Activated CD8-positive, alpha-beta memory T cell treated with anti-CD3 and anti-CD28 coated beads, Interleukin-2, amount 10 ng/mL, durations not matched to agents 7 days and 5 days (primary cell): ENCODE measurements around the gene SUMF1. TPM values are rescaled to one million over a fixed set of nuclear protein-coding genes. Genes with fewer than 3 reads are reported as not detected.
"Not testable (repeated sequence)": the region's sequence is repeated elsewhere in the genome, so short reads cannot be mapped to it uniquely, and the experiment has no call there.

Source experiments
- ATAC-seq: fragments of 150-1000 bp; cut with Tn5 transposase; one replicate; pipeline ENCODE4 v1.10.0; 2021; ENCODE audit warnings: moderate library complexity
- CTCF ChIA-PET: fragments of 350-600 bp; sonication (Branson Sonifier 250); formaldehyde crosslinking; loops from one replicate; lab custom pipeline; 2021; ENCODE audit warnings: antibody characterized with exemption; lab: Charles Lee
- DNase-seq: peaks from one replicate; pipeline ENCODE4 v3.0.0-alpha.2; 2020
- H3K27ac Mint-ChIP-seq: one replicate; pipeline ENCODE4 v1.8.0; 2021; ENCODE audit warnings: mild to moderate bottlenecking, mixed read lengths
- H3K27me3 Mint-ChIP-seq: one replicate; pipeline ENCODE4 v1.8.0; 2021; ENCODE audit warnings: mixed read lengths
- H3K36me3 Mint-ChIP-seq: one replicate; pipeline ENCODE4 v1.8.0; 2021; ENCODE audit warnings: mild to moderate bottlenecking, mixed read lengths
- H3K4me1 Mint-ChIP-seq: one replicate; pipeline ENCODE4 v1.8.0; 2021; ENCODE audit warnings: mixed read lengths
- H3K4me3 Mint-ChIP-seq: one replicate; pipeline ENCODE4 v1.8.0; 2021; ENCODE audit warnings: mild to moderate bottlenecking, moderate library complexity, mixed read lengths
- H3K9me3 Mint-ChIP-seq: one replicate; pipeline ENCODE4 v1.8.0; 2022; ENCODE audit warnings: low read depth, mixed read lengths
- total RNA-seq, 2 experiments: library from RNA; stranded (reverse); gene quantifications; one replicate each; pipeline ENCODE4 v1.2.3, GENCODE V29; 2021

The SUMF1 gene
- total RNA-seq, 2 experiments from 2014 or later = 9.1 to 12.7 TPM

- no peak overlapping the region for H3K4me3 Mint-ChIP-seq
- H3K36me3 Mint-ChIP-seq = no peaks in the 10 kb centered on the region
- H3K9me3 Mint-ChIP-seq = no peaks in the 10 kb centered on the region
- no peak overlapping the region for H3K27ac Mint-ChIP-seq
- CTCF ChIA-PET = interaction anchor here (0.5 to 1.1 kb wide), 2 partner anchors 32 to 368 kb away, joined by 3 read pairs; no protein-coding TSS in a partner anchor
- DNase-seq (no peak), ATAC-seq (no peak)
- H3K4me1 Mint-ChIP-seq = peaks cover 6% of the 10 kb centered on the region
- H3K27me3 Mint-ChIP-seq = no peaks in the 10 kb centered on the region
Measured at GRCh38 chr3:4343258-4343657, 123.8 kb downstream of the SUMF1 start.

GRCh38 chr3:4341336-4341675, 125.8 kb downstream of the SUMF1 start:
- no peak overlapping the region for H3K4me3 Mint-ChIP-seq
- H3K27me3 Mint-ChIP-seq = no peaks in the 10 kb centered on the region
- ATAC-seq (no peak), DNase-seq (no peak)
- CTCF ChIA-PET = interaction anchor here (1.4 to 2.4 kb wide), 2 partner anchors 10 to 154 kb away, joined by 4 to 17 read pairs; no protein-coding TSS in a partner anchor
- H3K4me1 Mint-ChIP-seq = peaks cover 6% of the 10 kb centered on the region
- H3K27ac Mint-ChIP-seq = no peak overlapping the region
- H3K9me3 Mint-ChIP-seq = no peaks in the 10 kb centered on the region
- H3K36me3 Mint-ChIP-seq = no peaks in the 10 kb centered on the region

- CTCF ChIA-PET = interaction anchor here (0.8 to 2.4 kb wide), 3 partner anchors 10 to 247 kb away, joined by 3 to 17 read pairs (median 4); no protein-coding TSS in a partner anchor
- Mint-ChIP-seq H3K4me1 (peaks cover 6% of the 10 kb centered on the region), H3K27ac (no peak overlapping the region), H3K4me3 (no peak overlapping the region), H3K36me3 (no peaks in the 10 kb centered on the region), H3K27me3 (no peaks in the 10 kb centered on the region), H3K9me3 (no peaks in the 10 kb centered on the region)
- ATAC-seq (no peak), DNase-seq (no peak)
Measured at GRCh38 chr3:4340411-4341335, 126.4 kb downstream of the SUMF1 start.

- no peak overlapping the region for H3K4me3 Mint-ChIP-seq
- H3K27me3 Mint-ChIP-seq = no peaks in the 10 kb centered on the region
- DNase-seq (no peak), ATAC-seq (no peak)
- CTCF ChIA-PET = interaction anchor here (0.8 kb wide), 1 partner anchor 248 kb away, joined by 3 read pairs; no protein-coding TSS in a partner anchor
- peaks cover 6% of the 10 kb centered on the region for H3K4me1 Mint-ChIP-seq
- H3K36me3 Mint-ChIP-seq = no peaks in the 10 kb centered on the region
- H3K27ac Mint-ChIP-seq = no peak overlapping the region
- no peaks in the 10 kb centered on the region for H3K9me3 Mint-ChIP-seq
Measured at GRCh38 chr3:4340077-4340410, 127.0 kb downstream of the SUMF1 start.

- CTCF ChIA-PET = interaction anchor here (1.3 kb wide), 1 partner anchor 12 kb away, joined by 5 read pairs; no protein-coding TSS in a partner anchor
Measured at GRCh38 chr3:4338751-4339150, 128.3 kb downstream of the SUMF1 start.

GRCh38 chr3:4336850-4337546, 130.1 kb downstream of the SUMF1 start:
- H3K4me1 Mint-ChIP-seq = peaks cover 6% of the 10 kb centered on the region
- ATAC-seq (no peak), DNase-seq (no peak)
- no peak overlapping the region for H3K27ac Mint-ChIP-seq
- H3K4me3 Mint-ChIP-seq = no peak overlapping the region
- H3K27me3 Mint-ChIP-seq = no peaks in the 10 kb centered on the region
- H3K36me3 Mint-ChIP-seq = peaks cover 1% of the 10 kb centered on the region
- H3K9me3 Mint-ChIP-seq = no peaks in the 10 kb centered on the region
- CTCF ChIA-PET = interaction anchor here (1.4 kb wide), 1 partner anchor 10 kb away, joined by 3 read pairs; no protein-coding TSS in a partner anchor

More at GRCh38 chr3:4338751-4339150, 128.3 kb downstream of the SUMF1 start:
- Mint-ChIP-seq H3K27ac (no peak overlapping the region), H3K9me3 (no peaks in the 10 kb centered on the region), H3K4me3 (no peak overlapping the region), H3K27me3 (no peaks in the 10 kb centered on the region), H3K4me1 (peaks cover 6% of the 10 kb centered on the region), H3K36me3 (no peaks in the 10 kb centered on the region)
- no peak for ATAC-seq
- DNase-seq = no peak

GRCh38 chr3:4335840-4336562, 131.1 kb downstream of the SUMF1 start:
- CTCF ChIA-PET = interaction anchor here (0.6 to 1.4 kb wide), 3 partner anchors 9 to 112 kb away, joined by 3 to 4 read pairs (median 3); no protein-coding TSS in a partner anchor
- H3K9me3 Mint-ChIP-seq = no peaks in the 10 kb centered on the region
- ATAC-seq (no peak), DNase-seq (no peak)
- H3K36me3 Mint-ChIP-seq = peaks cover 1% of the 10 kb centered on the region
- H3K27ac Mint-ChIP-seq = no peak overlapping the region
- peaks cover 6% of the 10 kb centered on the region for H3K4me1 Mint-ChIP-seq
- no peak overlapping the region for H3K4me3 Mint-ChIP-seq
- no peaks in the 10 kb centered on the region for H3K27me3 Mint-ChIP-seq

GRCh38 chr3:4334548-4334947, 132.5 kb downstream of the SUMF1 start:
- H3K27ac Mint-ChIP-seq = no peak overlapping the region

GRCh38 chr3:4332991-4333390, 134.1 kb downstream of the SUMF1 start:
- Mint-ChIP-seq H3K4me1 (no peaks in the 10 kb centered on the region), H3K27ac (no peak overlapping the region), H3K27me3 (no peaks in the 10 kb centered on the region), H3K36me3 (peaks cover 11% of the 10 kb centered on the region), H3K4me3 (no peak overlapping the region), H3K9me3 (peaks cover 12% of the 10 kb centered on the region)
- CTCF ChIA-PET = interaction anchor here (1.3 kb wide), 1 partner anchor 22 kb away, joined by 3 read pairs; no protein-coding TSS in a partner anchor
- ATAC-seq (no peak), DNase-seq (no peak)

More at GRCh38 chr3:4334548-4334947, 132.5 kb downstream of the SUMF1 start:
- no peaks in the 10 kb centered on the region for H3K27me3 Mint-ChIP-seq
- peaks cover 5% of the 10 kb centered on the region for H3K36me3 Mint-ChIP-seq
- H3K9me3 Mint-ChIP-seq = peaks cover 4% of the 10 kb centered on the region
- H3K4me3 Mint-ChIP-seq = no peak overlapping the region
- ATAC-seq = no peak
- no peak for DNase-seq
- CTCF ChIA-PET = interaction anchor here (0.8 kb wide), 1 partner anchor 299 kb away, joined by 3 read pairs; no protein-coding TSS in a partner anchor
- H3K4me1 Mint-ChIP-seq = no peaks in the 10 kb centered on the region

- Mint-ChIP-seq H3K36me3 (peaks cover 11% of the 10 kb centered on the region), H3K4me1 (no peaks in the 10 kb centered on the region), H3K4me3 (no peak overlapping the region), H3K9me3 (peaks cover 12% of the 10 kb centered on the region), H3K27me3 (no peaks in the 10 kb centered on the region), H3K27ac (no peak overlapping the region)
- ATAC-seq = no peak
- no peak for DNase-seq
- CTCF ChIA-PET = interaction anchor here (0.9 to 1.3 kb wide), 2 partner anchors 22 to 274 kb away, joined by 3 read pairs; no protein-coding TSS in a partner anchor
Measured at GRCh38 chr3:4332574-4332973, 134.5 kb downstream of the SUMF1 start.

- no peak for DNase-seq
- peaks cover 13% of the 10 kb centered on the region for H3K36me3 Mint-ChIP-seq
- no peak overlapping the region for H3K27ac Mint-ChIP-seq
- H3K9me3 Mint-ChIP-seq = peaks cover 13% of the 10 kb centered on the region
- no peaks in the 10 kb centered on the region for H3K27me3 Mint-ChIP-seq
- H3K4me3 Mint-ChIP-seq = no peak overlapping the region
- CTCF ChIA-PET = interaction anchor here (0.9 to 1.3 kb wide), 2 partner anchors 21 to 274 kb away, joined by 3 read pairs; no protein-coding TSS in a partner anchor
- H3K4me1 Mint-ChIP-seq = no peaks in the 10 kb centered on the region
- ATAC-seq = no peak
Measured at GRCh38 chr3:4332111-4332510, 135.0 kb downstream of the SUMF1 start.

GRCh38 chr3:4329806-4330205, 137.3 kb downstream of the SUMF1 start:
- H3K27ac Mint-ChIP-seq, H3K27me3 Mint-ChIP-seq, H3K4me3 Mint-ChIP-seq, DNase-seq, CTCF ChIA-PET, ATAC-seq, H3K4me1 Mint-ChIP-seq: not testable (repeated sequence)
- Mint-ChIP-seq H3K36me3 (peaks cover 17% of the 10 kb centered on the region), H3K9me3 (peaks cover 14% of the 10 kb centered on the region)
